HG02885 (cell line): ENCODE results near the gene RBBP8NL.

Experiments
- ATAC-seq: cut with Tn5 transposase; IDR thresholded peaks from one replicate; pipeline ENCODE4 v1.9.1; 2021; ENCODE audit warnings: mild to moderate bottlenecking; ENCODE audit not compliant: unreplicated experiment, poor library complexity

Gene RBBP8NL

GRCh38 chr20:62427172-62428001 lies at the start of gene RBBP8NL:
TSS of gene RBBP8NL (minus strand) at chr20:62427539. CDS start at chr20:62419647, 7,892 bp downstream.
- ATAC-seq = no peak

GRCh38 chr20:62476056-62476838 lies 48.9 kb upstream of the RBBP8NL start:
- ATAC-seq = no peak

- no peak for ATAC-seq
Measured at GRCh38 chr20:62475772-62476055, 48.4 kb upstream of the RBBP8NL start, which contains the start of gene GATA5. TSS of gene GATA5 (minus strand) at chr20:62475995. CDS start at chr20:62475521, 474 bp downstream.

GRCh38 chr20:62475027-62475771 lies 47.9 kb upstream of the RBBP8NL start:
- ATAC-seq = no peak

GRCh38 chr20:62474604-62475026 lies 47.3 kb upstream of the RBBP8NL start:
- no peak for ATAC-seq

- ATAC-seq = no peak
Measured at GRCh38 chr20:62473717-62474603, 46.6 kb upstream of the RBBP8NL start.

- no peak for ATAC-seq
Measured at GRCh38 chr20:62472941-62473585, 45.7 kb upstream of the RBBP8NL start.

- no peak for ATAC-seq
Measured at GRCh38 chr20:62472138-62472940, 45.0 kb upstream of the RBBP8NL start.

- ATAC-seq = no peak
Measured at GRCh38 chr20:62470459-62470858, 43.1 kb upstream of the RBBP8NL start.

- ATAC-seq = no peak
Measured at GRCh38 chr20:62470001-62470400, 42.7 kb upstream of the RBBP8NL start.

- no peak for ATAC-seq
Measured at GRCh38 chr20:62469352-62469751, 42.0 kb upstream of the RBBP8NL start.

GRCh38 chr20:62466806-62467537 lies 39.6 kb upstream of the RBBP8NL start:
- ATAC-seq = no peak

GRCh38 chr20:62466072-62466760 lies 38.9 kb upstream of the RBBP8NL start:
- no peak for ATAC-seq

- no peak for ATAC-seq
Measured at GRCh38 chr20:62464990-62465389, 37.7 kb upstream of the RBBP8NL start.

GRCh38 chr20:62464425-62464770 lies 37.1 kb upstream of the RBBP8NL start:
- ATAC-seq = no peak

- no peak for ATAC-seq
Measured at GRCh38 chr20:62463651-62464424, 36.5 kb upstream of the RBBP8NL start.
